K562 (cell line): Measurements from ENCODE around the gene MSX1. TPM values are rescaled to one million over a fixed set of nuclear protein-coding genes. Genes with fewer than 3 reads are reported as not detected.

Source experiments
- CBX1 ChIP-seq: sonication (generic); IDR thresholded peaks from 2 replicates; pipeline ENCODE4 v1.6.1; 2016; ENCODE audit warnings: antibody characterized with exemption, low read depth, mild to moderate bottlenecking
- HNRNPL ChIP-seq: fragments of 200-400 bp; formaldehyde crosslinking; IDR thresholded peaks from 2 replicates; pipeline ENCODE4 v1.6.1; 2017; ENCODE audit warnings: low read depth, mild to moderate bottlenecking, low read length
- JUNB ChIP-seq: fragments of 450-650 bp; formaldehyde crosslinking; conservative IDR thresholded peaks from 2 replicates; pipeline ENCODE4 v1.4.0; 2020; ENCODE audit warnings: mild to moderate bottlenecking
- KDM4B ChIP-seq, 2 experiments: fragments of 450-650 bp in 1 of 2; sonication (generic) in 1 of 2; IDR thresholded peaks; 2 replicates each; pipeline ENCODE4 v1.6.1; 2016 to 2017; ENCODE audit warnings: borderline replicate concordance in 2 of 2, antibody characterized with exemption in 1 of 2, low read depth in 1 of 2, mild to moderate bottlenecking in 1 of 2
- L3MBTL2 ChIP-seq: fragments of 450-650 bp; IDR thresholded peaks from 2 replicates; pipeline ENCODE4 v1.6.1; 2016; ENCODE audit warnings: mild to moderate bottlenecking, moderate library complexity
- NCOA1 ChIP-seq: fragments of 450-650 bp; IDR thresholded peaks from 2 replicates; pipeline ENCODE4 v1.6.1; 2016; ENCODE audit warnings: low read depth
- NUFIP1 ChIP-seq: fragments of 450-650 bp; IDR thresholded peaks from 2 replicates; pipeline ENCODE4 v1.6.1; 2018; ENCODE audit not compliant: partially characterized antibody
- RBFOX2 ChIP-seq: fragments of 200-400 bp; formaldehyde crosslinking; IDR thresholded peaks from 2 replicates; pipeline ENCODE4 v1.6.1; 2017; ENCODE audit warnings: low read depth, mild to moderate bottlenecking, low read length, moderate library complexity
- RFX7 ChIP-seq: fragments of 250-450 bp; sonication (Bioruptor Pico); IDR thresholded peaks from 2 replicates; pipeline ENCODE4 v1.5.1; 2021; ENCODE audit warnings: mild to moderate bottlenecking
- SLC30A9 ChIP-seq: fragments of 250-450 bp; sonication (Bioruptor Pico); IDR thresholded peaks from 2 replicates; pipeline ENCODE4 v1.8.0; 2022; ENCODE audit warnings: mild to moderate bottlenecking, moderate library complexity
- YY1 ChIP-seq, 3 experiments: IDR thresholded peaks; 2 replicates each; pipeline ENCODE4 v1.6.1; 2011; ENCODE audit warnings: low read length in 2 of 3, mild to moderate bottlenecking in 2 of 3, moderate library complexity in 2 of 3, borderline replicate concordance in 1 of 3, control low read depth in 1 of 3, low read depth in 1 of 3; ENCODE audit not compliant: insufficient read depth in 3 of 3, insufficient replicate concordance in 2 of 3, control insufficient read depth in 1 of 3, insufficient read length in 1 of 3; ENCODE audit errors: extremely low read depth in 1 of 3
- ZNF12 ChIP-seq: sonication (generic); formaldehyde crosslinking; IDR thresholded peaks from 2 replicates; pipeline ENCODE4 v1.4.0; 2020; ENCODE audit warnings: mild to moderate bottlenecking, missing genetic modification reagents
- ZNF274 ChIP-seq: IDR thresholded peaks from 2 replicates; pipeline ENCODE4 v1.6.1; 2011; ENCODE audit warnings: low read depth, mild to moderate bottlenecking, low read length, moderate library complexity, borderline replicate concordance
- polyA plus RNA-seq, 8 experiments: library from polyadenylated mRNA; depleted of rRNA in 4 of 8; stranded (reverse) in 5 of 8; unstranded in 3 of 8; fragments of >200 nt; fragmentation: Nextera tagmentation in 2 of 8; fragmentation: Illumina TruSeq in 1 of 8; extraction: Ambion mirVana in 2 of 8; extraction: Trizol in 1 of 8; gene quantifications; 2 replicates each; pipeline versions ENCODE4 v1.2.1 to v1.2.3, GENCODE V29; 2011 to 2014; ENCODE audit warnings: inconsistent platforms in 1 of 8, missing spikeins in 1 of 8
- total RNA-seq, 7 experiments: library from RNA; depleted of rRNA in 6 of 7; stranded (reverse); fragments of >200 nt in 6 of 7; fragmentation: Illumina TruSeq in 2 of 7; extraction: Trizol in 2 of 7; gene quantifications; 2 replicates each; pipeline versions ENCODE4 v1.2.1 to v1.2.3, GENCODE V29; 2011 to 2021; ENCODE audit warnings: low replicate concordance in 1 of 7
- TF ChIP-seq, protein P1 (sequence below): IDR thresholded peaks from 2 replicates; pipeline ENCODE4 v1.6.1; 2016; ENCODE audit warnings: missing genetic modification characterization, missing compliant biosample characterization
- TF ChIP-seq, protein P2 (sequence below), 2 experiments: fragments of 250-450 bp in 1 of 2; fragments of 450-650 bp in 1 of 2; sonication (Bioruptor Pico) in 1 of 2; IDR thresholded peaks; 2 replicates each; pipeline versions ENCODE4 v1.6.1 to v1.8.0; 2016 to 2021; ENCODE audit warnings: mild to moderate bottlenecking in 2 of 2, moderate library complexity in 2 of 2, missing compliant biosample characterization in 1 of 2, missing genetic modification characterization in 1 of 2
- TF ChIP-seq, protein P3 (sequence below): fragments of 250-450 bp; sonication (Bioruptor Pico); IDR thresholded peaks from 2 replicates; pipeline ENCODE4 v1.9.0; 2021; ENCODE audit warnings: mild to moderate bottlenecking, inconsistent platforms
- TF ChIP-seq, protein P4 (sequence below): fragments of 200-800 bp; sonication (Bioruptor generic); IDR thresholded peaks from 2 replicates; pipeline ENCODE4 v1.6.1; 2017; ENCODE audit warnings: missing genetic modification characterization, missing compliant biosample characterization

MSX1 gene
- total and polyA plus RNA-seq, 9 of the 15 experiments (the other 6 are each of a cell fraction or from before 2014, with no cell fraction given): 1.3 to 6.3 (median 2.3) TPM

DNA sequence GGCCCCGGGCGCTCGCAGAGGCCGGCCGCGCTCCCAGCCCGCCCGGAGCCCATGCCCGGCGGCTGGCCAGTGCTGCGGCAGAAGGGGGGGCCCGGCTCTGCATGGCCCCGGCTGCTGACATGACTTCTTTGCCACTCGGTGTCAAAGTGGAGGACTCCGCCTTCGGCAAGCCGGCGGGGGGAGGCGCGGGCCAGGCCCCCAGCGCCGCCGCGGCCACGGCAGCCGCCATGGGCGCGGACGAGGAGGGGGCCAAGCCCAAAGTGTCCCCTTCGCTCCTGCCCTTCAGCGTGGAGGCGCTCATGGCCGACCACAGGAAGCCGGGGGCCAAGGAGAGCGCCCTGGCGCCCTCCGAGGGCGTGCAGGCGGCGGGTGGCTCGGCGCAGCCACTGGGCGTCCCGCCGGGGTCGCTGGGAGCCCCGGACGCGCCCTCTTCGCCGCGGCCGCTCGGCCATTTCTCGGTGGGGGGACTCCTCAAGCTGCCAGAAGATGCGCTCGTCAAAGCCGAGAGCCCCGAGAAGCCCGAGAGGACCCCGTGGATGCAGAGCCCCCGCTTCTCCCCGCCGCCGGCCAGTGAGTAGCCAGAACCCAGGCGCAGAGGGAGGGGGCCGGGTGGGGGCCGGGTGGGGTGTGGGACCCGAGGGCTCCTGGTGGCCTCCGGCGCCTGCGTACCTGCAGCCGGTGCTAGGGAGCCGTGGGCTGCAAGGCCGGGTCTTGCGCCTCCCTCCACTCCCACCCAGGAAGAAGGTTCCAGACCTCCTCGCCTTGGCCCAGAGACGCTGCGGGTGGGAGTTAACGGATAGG is 534 bp downstream of the MSX1 start (continued):
- TF ChIP-seq, protein P1, sequence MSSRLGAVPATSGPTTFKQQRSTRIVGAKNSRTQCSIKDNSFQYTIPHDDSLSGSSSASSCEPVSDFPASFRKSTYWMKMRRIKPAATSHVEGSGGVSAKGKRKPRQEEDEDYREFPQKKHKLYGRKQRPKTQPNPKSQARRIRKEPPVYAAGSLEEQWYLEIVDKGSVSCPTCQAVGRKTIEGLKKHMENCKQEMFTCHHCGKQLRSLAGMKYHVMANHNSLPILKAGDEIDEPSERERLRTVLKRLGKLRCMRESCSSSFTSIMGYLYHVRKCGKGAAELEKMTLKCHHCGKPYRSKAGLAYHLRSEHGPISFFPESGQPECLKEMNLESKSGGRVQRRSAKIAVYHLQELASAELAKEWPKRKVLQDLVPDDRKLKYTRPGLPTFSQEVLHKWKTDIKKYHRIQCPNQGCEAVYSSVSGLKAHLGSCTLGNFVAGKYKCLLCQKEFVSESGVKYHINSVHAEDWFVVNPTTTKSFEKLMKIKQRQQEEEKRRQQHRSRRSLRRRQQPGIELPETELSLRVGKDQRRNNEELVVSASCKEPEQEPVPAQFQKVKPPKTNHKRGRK (tag): no peak
- TF ChIP-seq ZNF274 (no peak), L3MBTL2 (peak; percentile 53; the same call in 1 of the 2 replicates), NUFIP1 (no peak), HNRNPL (0 out of 2 replicates have a peak, but pooled peaks have one; percentile 1), RBFOX2 (peak; percentile 63), RFX7 (CRISPR knock-in tag) (no peak), KDM4B (IDR thresholded peaks at IDR 0.05; ENCODE audit: borderline replicate concordance in 2 of 2, low read depth in 1 of 2) (0 out of 4 replicates have a peak, but pooled peaks of 1 of the 2 experiments have one; percentile 3), YY1 (IDR thresholded peaks at IDR 0.05; ENCODE audit: borderline replicate concordance in 1 of 3, control insufficient read depth in 1 of 3, extremely low read depth in 1 of 3, insufficient read depth in 3 of 3, insufficient read length in 1 of 3, insufficient replicate concordance in 2 of 3, low read depth in 1 of 3, low read length in 2 of 3) (peak in 2 of 3 experiments; percentile 15 to 62), SLC30A9 (no peak), ZNF12 (CRISPR knock-in tag) (no peak), CBX1 (0 out of 2 replicates have a peak, but pooled peaks have one; percentile 16), JUNB (CRISPR knock-in tag) (no peak), NCOA1 (no peak)
- TF ChIP-seq, protein P2, sequence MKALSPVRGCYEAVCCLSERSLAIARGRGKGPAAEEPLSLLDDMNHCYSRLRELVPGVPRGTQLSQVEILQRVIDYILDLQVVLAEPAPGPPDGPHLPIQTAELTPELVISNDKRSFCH (CRISPR knock-in tag; IDR thresholded peaks at IDR 0.05): no peak
- TF ChIP-seq, protein P2 (tag; IDR thresholded peaks at IDR 0.05): peak; percentile 69; the same call in 1 of the 2 replicates
- TF ChIP-seq, protein P3, sequence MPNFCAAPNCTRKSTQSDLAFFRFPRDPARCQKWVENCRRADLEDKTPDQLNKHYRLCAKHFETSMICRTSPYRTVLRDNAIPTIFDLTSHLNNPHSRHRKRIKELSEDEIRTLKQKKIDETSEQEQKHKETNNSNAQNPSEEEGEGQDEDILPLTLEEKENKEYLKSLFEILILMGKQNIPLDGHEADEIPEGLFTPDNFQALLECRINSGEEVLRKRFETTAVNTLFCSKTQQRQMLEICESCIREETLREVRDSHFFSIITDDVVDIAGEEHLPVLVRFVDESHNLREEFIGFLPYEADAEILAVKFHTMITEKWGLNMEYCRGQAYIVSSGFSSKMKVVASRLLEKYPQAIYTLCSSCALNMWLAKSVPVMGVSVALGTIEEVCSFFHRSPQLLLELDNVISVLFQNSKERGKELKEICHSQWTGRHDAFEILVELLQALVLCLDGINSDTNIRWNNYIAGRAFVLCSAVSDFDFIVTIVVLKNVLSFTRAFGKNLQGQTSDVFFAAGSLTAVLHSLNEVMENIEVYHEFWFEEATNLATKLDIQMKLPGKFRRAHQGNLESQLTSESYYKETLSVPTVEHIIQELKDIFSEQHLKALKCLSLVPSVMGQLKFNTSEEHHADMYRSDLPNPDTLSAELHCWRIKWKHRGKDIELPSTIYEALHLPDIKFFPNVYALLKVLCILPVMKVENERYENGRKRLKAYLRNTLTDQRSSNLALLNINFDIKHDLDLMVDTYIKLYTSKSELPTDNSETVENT (CRISPR knock-in tag): no peak
- TF ChIP-seq, protein P4, sequence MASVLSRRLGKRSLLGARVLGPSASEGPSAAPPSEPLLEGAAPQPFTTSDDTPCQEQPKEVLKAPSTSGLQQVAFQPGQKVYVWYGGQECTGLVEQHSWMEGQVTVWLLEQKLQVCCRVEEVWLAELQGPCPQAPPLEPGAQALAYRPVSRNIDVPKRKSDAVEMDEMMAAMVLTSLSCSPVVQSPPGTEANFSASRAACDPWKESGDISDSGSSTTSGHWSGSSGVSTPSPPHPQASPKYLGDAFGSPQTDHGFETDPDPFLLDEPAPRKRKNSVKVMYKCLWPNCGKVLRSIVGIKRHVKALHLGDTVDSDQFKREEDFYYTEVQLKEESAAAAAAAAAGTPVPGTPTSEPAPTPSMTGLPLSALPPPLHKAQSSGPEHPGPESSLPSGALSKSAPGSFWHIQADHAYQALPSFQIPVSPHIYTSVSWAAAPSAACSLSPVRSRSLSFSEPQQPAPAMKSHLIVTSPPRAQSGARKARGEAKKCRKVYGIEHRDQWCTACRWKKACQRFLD (CRISPR knock-in tag): peak; percentile 51; the same call in 1 of the 2 replicates
